HG03457 (cell line): ENCODE data around the gene GRM2.
A peak's percentile ranks its signal among the peaks of the same experiment; 100 is the strongest.

Source experiments
- ATAC-seq: cut with Tn5 transposase; IDR thresholded peaks from one replicate; pipeline ENCODE4 v1.9.1; 2021; ENCODE audit warnings: moderate number of reproducible peaks; ENCODE audit not compliant: unreplicated experiment

The GRM2 gene

GRCh38 chr3:51680196-51680595 is 26.7 kb upstream of the GRM2 start:
- ATAC-seq = no peak

GRCh38 chr3:51680663-51681230 is 26.1 kb upstream of the GRM2 start:
- ATAC-seq = no peak

GRCh38 chr3:51681453-51681852 is 25.4 kb upstream of the GRM2 start:
- ATAC-seq = no peak

GRCh38 chr3:51682079-51682478 is 24.8 kb upstream of the GRM2 start:
- peak; percentile 45 for ATAC-seq

GRCh38 chr3:51682526-51682925 is 24.3 kb upstream of the GRM2 start:
- no peak for ATAC-seq

GRCh38 chr3:51683566-51683965 is 23.3 kb upstream of the GRM2 start:
- ATAC-seq = no peak

- ATAC-seq = no peak
Measured at GRCh38 chr3:51684971-51685751, 21.7 kb upstream of the GRM2 start.

- no peak for ATAC-seq
Measured at GRCh38 chr3:51686056-51686455, 20.8 kb upstream of the GRM2 start.

GRCh38 chr3:51686512-51687215 is 20.2 kb upstream of the GRM2 start:
- peak; percentile 41 for ATAC-seq

- ATAC-seq = no peak
Measured at GRCh38 chr3:51687431-51688205, 19.2 kb upstream of the GRM2 start.

- ATAC-seq = no peak
Measured at GRCh38 chr3:51688206-51688600, 18.7 kb upstream of the GRM2 start.

GRCh38 chr3:51691021-51691420 is 15.8 kb upstream of the GRM2 start:
- no peak for ATAC-seq

GRCh38 chr3:51691949-51692348 is 14.9 kb upstream of the GRM2 start:
- ATAC-seq = no peak

GRCh38 chr3:51692980-51693395 is 13.9 kb upstream of the GRM2 start:
- no peak for ATAC-seq

- no peak for ATAC-seq
Measured at GRCh38 chr3:51696954-51697353, 9.9 kb upstream of the GRM2 start.

GRCh38 chr3:51698209-51698608 is 8.7 kb upstream of the GRM2 start:
- no peak for ATAC-seq

- ATAC-seq = no peak
Measured at GRCh38 chr3:51700403-51700802, 6.5 kb upstream of the GRM2 start.

GRCh38 chr3:51702156-51702555 is 4.7 kb upstream of the GRM2 start:
- ATAC-seq = no peak

GRCh38 chr3:51703068-51703760 is 3.7 kb upstream of the GRM2 start:
- no peak for ATAC-seq

GRCh38 chr3:51703761-51704510 is 2.9 kb upstream of the GRM2 start:
- no peak for ATAC-seq
